Central memory CD8-positive, alpha-beta T cell (primary cell): Measurements from ENCODE around the gene B3GNT8.
"Not testable (repeated sequence)": the region's sequence is repeated elsewhere in the genome, so short reads cannot be mapped to it uniquely, and the experiment has no call there.

Source experiments
- ATAC-seq: fragments of 150-1000 bp; cut with Tn5 transposase; replicated peaks from 2 replicates; pipeline ENCODE4 v1.10.0; 2022; ENCODE audit warnings: mild to moderate bottlenecking, moderate FRiP score, moderate number of reproducible peaks; ENCODE audit not compliant: poor library complexity, severe bottlenecking; ENCODE audit errors: extremely low read depth
- DNase-seq, 2 donors: peaks; one replicate each; pipeline ENCODE4 v3.0.0; 2021; ENCODE audit warnings: low spot score in 2 of 2
- H3K27ac Mint-ChIP-seq: one replicate; pipeline ENCODE4 v1.8.0; 2022; ENCODE audit warnings: low read depth, mild to moderate bottlenecking, moderate library complexity, mixed read lengths
- H3K27me3 Mint-ChIP-seq: one replicate; pipeline ENCODE4 v1.8.0; 2022; ENCODE audit warnings: mixed read lengths
- H3K36me3 Mint-ChIP-seq: one replicate; pipeline ENCODE4 v1.8.0; 2022; ENCODE audit warnings: mild to moderate bottlenecking, moderate library complexity, mixed read lengths; ENCODE audit not compliant: insufficient read depth
- H3K4me1 Mint-ChIP-seq: one replicate; pipeline ENCODE4 v1.8.0; 2022; ENCODE audit warnings: mixed read lengths
- H3K4me3 Mint-ChIP-seq: one replicate; pipeline ENCODE4 v1.8.0; 2022; ENCODE audit warnings: mild to moderate bottlenecking, moderate library complexity, mixed read lengths
- H3K9me3 Mint-ChIP-seq: one replicate; pipeline ENCODE4 v1.8.0; 2022; ENCODE audit warnings: mixed read lengths

The B3GNT8 gene

GRCh38 chr19:41420101-41420880 is 6.9 kb downstream of the B3GNT8 start:
- Mint-ChIP-seq H3K9me3 (no peaks in the 10 kb centered on the region), H3K4me3 (no peak overlapping the region), H3K36me3 (peaks cover 37% of the 10 kb centered on the region), H3K27me3 (no peaks in the 10 kb centered on the region), H3K27ac (no peak overlapping the region), H3K4me1 (peaks cover 11% of the 10 kb centered on the region)
- no peak for DNase-seq
- no peak for ATAC-seq

GRCh38 chr19:41416194-41416674 is 10.9 kb downstream of the B3GNT8 start:
- peaks cover 4% of the 10 kb centered on the region for H3K4me1 Mint-ChIP-seq
- no peaks in the 10 kb centered on the region for H3K9me3 Mint-ChIP-seq
- DNase-seq (no peak), ATAC-seq (no peak)
- H3K36me3 Mint-ChIP-seq = peaks cover 36% of the 10 kb centered on the region
- H3K27me3 Mint-ChIP-seq = no peaks in the 10 kb centered on the region
- no peak overlapping the region for H3K4me3 Mint-ChIP-seq
- H3K27ac Mint-ChIP-seq = no peak overlapping the region

- no peak overlapping the region for H3K27ac Mint-ChIP-seq
Observed at GRCh38 chr19:41415154-41415571, 12.0 kb downstream of the B3GNT8 start.

DNA sequence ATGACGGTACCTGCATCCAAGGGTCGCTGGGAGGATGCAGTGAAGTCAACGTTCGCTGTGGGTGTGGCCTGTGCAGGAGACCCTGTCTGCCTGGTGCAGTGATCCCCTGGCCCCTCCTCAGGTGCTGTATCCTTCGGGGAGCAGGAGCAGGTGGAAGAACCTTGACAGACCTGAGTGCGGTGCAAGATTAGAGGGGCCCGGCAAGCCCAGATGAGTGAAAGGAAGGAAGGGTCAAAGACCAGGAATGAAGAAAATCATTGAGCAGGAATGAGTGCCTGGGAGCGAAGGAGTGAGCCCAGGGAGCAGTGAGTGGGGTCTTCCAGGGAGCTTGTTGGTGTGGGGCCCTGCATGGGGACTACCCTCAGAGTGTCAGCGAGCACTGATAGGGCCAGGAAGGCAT is 12.7 kb downstream of the B3GNT8 start:
- no peaks in the 10 kb centered on the region for H3K27me3 Mint-ChIP-seq
- peak overlapping the region; percentile 91 for H3K27ac Mint-ChIP-seq
- DNase-seq = no peak
- no peaks in the 10 kb centered on the region for H3K9me3 Mint-ChIP-seq
- H3K36me3 Mint-ChIP-seq = peaks cover 25% of the 10 kb centered on the region
- no peak overlapping the region for H3K4me3 Mint-ChIP-seq
- ATAC-seq = no peak
- peaks cover 7% of the 10 kb centered on the region for H3K4me1 Mint-ChIP-seq

More at GRCh38 chr19:41415154-41415571, 12.0 kb downstream of the B3GNT8 start:
- DNase-seq = no peak
- ATAC-seq = no peak
- H3K4me3 Mint-ChIP-seq = no peak overlapping the region
- peaks cover 31% of the 10 kb centered on the region for H3K36me3 Mint-ChIP-seq
- no peaks in the 10 kb centered on the region for H3K27me3 Mint-ChIP-seq
- peaks cover 1% of the 10 kb centered on the region for H3K4me1 Mint-ChIP-seq
- no peaks in the 10 kb centered on the region for H3K9me3 Mint-ChIP-seq

DNA sequence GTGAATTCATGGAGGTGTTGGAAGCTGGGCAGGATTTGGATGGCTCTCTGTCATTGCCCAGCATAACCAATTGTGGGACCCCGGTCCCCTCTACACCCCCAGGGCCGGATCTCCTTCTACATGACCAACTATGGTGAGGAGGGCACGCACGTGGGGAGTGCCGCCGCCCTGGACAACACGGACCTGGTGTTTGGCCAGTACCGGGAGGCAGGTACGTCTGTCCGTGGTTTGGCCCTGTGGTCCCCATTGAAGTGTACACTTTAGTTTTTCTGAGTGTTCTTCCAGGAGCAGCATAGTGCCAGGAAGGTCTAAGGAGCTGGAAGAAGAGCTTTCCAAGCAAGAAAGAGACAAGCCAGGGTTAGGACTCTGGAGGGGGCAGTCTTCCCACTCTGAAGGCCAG is 13.2 kb downstream of the B3GNT8 start:
- Mint-ChIP-seq H3K36me3 (peaks cover 22% of the 10 kb centered on the region), H3K27ac (peak overlapping the region; percentile 91), H3K4me3 (no peak overlapping the region), H3K4me1 (peaks cover 13% of the 10 kb centered on the region), H3K27me3 (no peaks in the 10 kb centered on the region), H3K9me3 (no peaks in the 10 kb centered on the region)
- ATAC-seq (no peak), DNase-seq (no peak)

DNA sequence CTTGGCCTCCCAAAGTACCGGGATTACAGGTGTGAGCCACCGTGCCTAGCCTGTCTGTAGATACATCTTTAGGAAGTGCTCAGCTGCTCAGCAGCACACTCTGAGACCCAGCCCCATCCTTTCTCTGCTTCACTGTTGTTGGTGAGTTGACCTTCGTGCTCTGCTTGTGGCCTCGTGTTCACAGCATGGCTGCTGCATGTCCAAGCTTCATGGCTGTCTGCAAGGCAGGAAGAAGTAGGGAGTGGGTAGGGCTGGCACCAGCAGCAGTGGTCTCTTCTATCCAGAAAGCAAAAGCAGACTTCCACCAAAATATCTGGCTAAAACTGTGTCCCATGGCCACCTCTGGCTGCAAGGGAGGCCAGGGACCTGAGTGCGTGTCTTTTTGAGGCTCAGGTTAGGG is 14.2 kb downstream of the B3GNT8 start:
- H3K27me3 Mint-ChIP-seq = no peaks in the 10 kb centered on the region
- H3K4me3 Mint-ChIP-seq = no peak overlapping the region
- peaks cover 21% of the 10 kb centered on the region for H3K36me3 Mint-ChIP-seq
- no peak for ATAC-seq
- DNase-seq = no peak
- peaks cover 15% of the 10 kb centered on the region for H3K4me1 Mint-ChIP-seq
- no peak overlapping the region for H3K27ac Mint-ChIP-seq
- H3K9me3 Mint-ChIP-seq = no peaks in the 10 kb centered on the region

GRCh38 chr19:41411968-41412265 is 15.3 kb downstream of the B3GNT8 start:
- ATAC-seq (no peak), DNase-seq (no peak)
- Mint-ChIP-seq H3K27me3 (no peaks in the 10 kb centered on the region), H3K4me1 (peaks cover 18% of the 10 kb centered on the region), H3K27ac (no peak overlapping the region), H3K4me3 (no peak overlapping the region), H3K36me3 (peaks cover 16% of the 10 kb centered on the region), H3K9me3 (no peaks in the 10 kb centered on the region)

DNA sequence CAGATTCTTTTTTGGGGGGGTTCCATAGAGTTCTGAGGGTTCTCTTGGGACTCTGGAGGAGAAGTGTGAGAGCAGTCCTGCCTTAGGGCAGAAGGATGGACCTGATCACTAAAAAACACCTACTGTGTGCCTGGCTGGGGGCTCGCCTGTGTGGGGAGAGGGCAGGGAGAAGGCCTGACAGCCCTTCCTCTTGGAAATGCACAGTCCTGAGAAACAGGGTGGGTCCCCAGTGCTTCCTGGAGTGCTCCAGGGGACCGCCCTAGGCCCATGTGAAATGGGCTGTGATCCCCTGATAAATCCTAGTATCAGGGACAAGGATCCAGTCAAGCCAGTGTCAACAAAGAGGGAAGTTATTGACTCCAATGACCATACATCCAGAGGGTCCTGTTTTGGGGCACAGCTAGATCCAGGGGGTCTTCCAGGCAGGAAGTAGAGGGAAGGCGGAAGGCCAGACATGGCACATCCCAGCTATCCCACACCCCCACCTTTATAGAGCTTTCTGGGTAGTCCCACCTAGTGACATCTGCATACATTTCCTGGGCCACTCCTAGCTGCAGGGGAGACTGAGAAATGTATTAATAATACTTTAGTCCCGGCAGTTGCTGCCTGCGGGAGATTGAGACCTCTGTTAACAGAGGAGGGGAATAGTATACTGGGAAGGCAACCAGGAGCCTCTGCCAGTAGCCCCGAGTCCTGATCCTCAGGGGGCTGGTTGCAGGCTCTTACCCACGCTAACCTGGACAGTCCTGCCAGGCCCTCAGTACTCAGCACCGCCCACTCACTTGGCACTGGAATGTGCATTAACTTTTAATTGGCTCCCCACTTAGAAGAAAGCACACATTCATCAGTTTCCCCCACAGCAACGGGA is 15.8 kb downstream of the B3GNT8 start:
- H3K27me3 Mint-ChIP-seq = no peaks in the 10 kb centered on the region
- peaks cover 20% of the 10 kb centered on the region for H3K4me1 Mint-ChIP-seq
- no peak overlapping the region for H3K27ac Mint-ChIP-seq
- DNase-seq (no peak), ATAC-seq (no peak)
- H3K4me3 Mint-ChIP-seq = no peak overlapping the region
- no peaks in the 10 kb centered on the region for H3K9me3 Mint-ChIP-seq
- H3K36me3 Mint-ChIP-seq = peaks cover 16% of the 10 kb centered on the region

- ATAC-seq (no peak), DNase-seq (no peak)
- no peaks in the 10 kb centered on the region for H3K27me3 Mint-ChIP-seq
- no peak overlapping the region for H3K27ac Mint-ChIP-seq
- no peaks in the 10 kb centered on the region for H3K9me3 Mint-ChIP-seq
- no peak overlapping the region for H3K4me3 Mint-ChIP-seq
- H3K4me1 Mint-ChIP-seq = peaks cover 20% of the 10 kb centered on the region
- peaks cover 15% of the 10 kb centered on the region for H3K36me3 Mint-ChIP-seq
Observed at GRCh38 chr19:41410336-41411054, 16.7 kb downstream of the B3GNT8 start.

DNA sequence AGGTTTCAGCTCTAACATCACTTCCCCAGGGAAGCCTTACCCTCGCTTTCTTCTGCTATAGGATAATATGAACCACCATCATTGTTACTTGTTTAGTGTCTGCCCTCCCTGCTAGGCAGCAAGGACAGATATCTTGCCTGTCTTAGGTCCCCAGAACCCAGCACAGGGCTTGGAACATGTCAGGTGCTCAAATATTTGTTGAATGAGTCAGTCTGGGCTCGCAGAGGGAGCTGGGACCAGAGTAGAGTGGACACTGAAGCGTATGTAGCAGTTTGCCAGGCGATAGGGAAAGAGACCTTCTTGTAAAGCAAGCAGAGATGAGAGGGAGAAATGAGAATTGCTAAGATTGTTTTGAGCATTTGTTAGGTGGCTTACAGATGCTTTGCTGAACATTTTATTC is 17.9 kb downstream of the B3GNT8 start:
- H3K4me3 Mint-ChIP-seq = no peak overlapping the region

DNA sequence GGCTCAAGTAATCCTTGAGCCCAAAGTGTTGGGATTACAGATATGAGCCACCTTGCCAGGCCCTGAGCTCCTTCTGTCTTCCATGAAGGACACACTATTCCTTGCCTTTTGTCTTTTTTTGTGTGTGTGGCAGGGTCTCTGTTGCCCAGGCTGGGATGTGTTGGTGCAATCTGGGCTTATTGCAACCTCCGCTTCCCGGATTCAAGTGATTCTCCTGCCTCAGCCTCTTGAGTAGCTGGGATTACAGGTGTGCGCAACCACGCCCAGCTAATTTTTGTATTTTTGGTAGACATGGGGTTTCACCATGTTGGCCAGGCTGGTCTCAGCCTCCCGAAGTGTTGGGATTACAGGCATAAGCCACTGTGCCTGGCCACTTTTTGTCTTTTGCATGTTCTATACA is 18.3 kb downstream of the B3GNT8 start:
- H3K4me3 Mint-ChIP-seq = not testable (repeated sequence)

More for the DNA sequence above, 17.9 kb downstream of the B3GNT8 start:
- H3K4me1 Mint-ChIP-seq = peaks cover 20% of the 10 kb centered on the region
- H3K9me3 Mint-ChIP-seq = no peaks in the 10 kb centered on the region
- H3K27me3 Mint-ChIP-seq = no peaks in the 10 kb centered on the region
- no peak for ATAC-seq
- no peak overlapping the region for H3K27ac Mint-ChIP-seq
- H3K36me3 Mint-ChIP-seq = peaks cover 11% of the 10 kb centered on the region
- no peak for DNase-seq

DNA sequence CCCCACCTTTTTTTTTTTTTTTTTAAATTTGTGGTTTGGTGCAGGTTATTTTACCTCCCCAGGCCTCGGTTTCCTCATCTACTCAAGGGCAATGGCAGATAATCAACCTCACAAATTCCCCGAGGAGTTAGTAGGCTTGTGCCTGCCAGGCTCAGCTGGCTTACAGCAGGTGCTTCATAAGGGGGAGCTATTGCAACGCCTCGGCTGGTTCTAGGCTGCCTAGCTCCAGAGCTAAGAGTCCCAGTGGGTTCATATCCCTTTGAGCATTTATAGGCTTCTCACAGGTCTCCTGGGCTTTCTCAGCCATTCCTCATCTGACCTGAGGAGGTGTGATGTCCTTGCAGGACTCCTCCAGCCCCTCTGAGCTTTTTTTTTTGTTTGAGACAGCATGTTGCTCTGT is 18.9 kb downstream of the B3GNT8 start:
- ATAC-seq = no peak
- H3K27ac Mint-ChIP-seq = no peak overlapping the region

More for the DNA sequence above, 18.3 kb downstream of the B3GNT8 start:
- ATAC-seq, H3K9me3 Mint-ChIP-seq, H3K36me3 Mint-ChIP-seq, H3K27ac Mint-ChIP-seq, H3K27me3 Mint-ChIP-seq, DNase-seq: not testable (repeated sequence)
- H3K4me1 Mint-ChIP-seq = peaks cover 20% of the 10 kb centered on the region

More for the DNA sequence above, 18.9 kb downstream of the B3GNT8 start:
- H3K36me3 Mint-ChIP-seq = peaks cover 10% of the 10 kb centered on the region
- H3K4me3 Mint-ChIP-seq = no peak overlapping the region
- no peak for DNase-seq
- H3K9me3 Mint-ChIP-seq = no peaks in the 10 kb centered on the region
- H3K27me3 Mint-ChIP-seq = no peaks in the 10 kb centered on the region
- H3K4me1 Mint-ChIP-seq = peaks cover 25% of the 10 kb centered on the region
